GM12873 (cell line): ENCODE data around the gene SPIC.
A peak's percentile ranks its signal among the peaks of the same experiment; 100 is the strongest.

Experiments used
- CTCF ChIP-seq: IDR thresholded peaks from 2 replicates; pipeline ENCODE4 v1.5.1; 2012; ENCODE audit warnings: low read depth, mild to moderate bottlenecking, moderate library complexity, low read length, control low read depth; ENCODE audit not compliant: insufficient read depth; ENCODE audit errors: missing control alignments

Gene SPIC

DNA sequence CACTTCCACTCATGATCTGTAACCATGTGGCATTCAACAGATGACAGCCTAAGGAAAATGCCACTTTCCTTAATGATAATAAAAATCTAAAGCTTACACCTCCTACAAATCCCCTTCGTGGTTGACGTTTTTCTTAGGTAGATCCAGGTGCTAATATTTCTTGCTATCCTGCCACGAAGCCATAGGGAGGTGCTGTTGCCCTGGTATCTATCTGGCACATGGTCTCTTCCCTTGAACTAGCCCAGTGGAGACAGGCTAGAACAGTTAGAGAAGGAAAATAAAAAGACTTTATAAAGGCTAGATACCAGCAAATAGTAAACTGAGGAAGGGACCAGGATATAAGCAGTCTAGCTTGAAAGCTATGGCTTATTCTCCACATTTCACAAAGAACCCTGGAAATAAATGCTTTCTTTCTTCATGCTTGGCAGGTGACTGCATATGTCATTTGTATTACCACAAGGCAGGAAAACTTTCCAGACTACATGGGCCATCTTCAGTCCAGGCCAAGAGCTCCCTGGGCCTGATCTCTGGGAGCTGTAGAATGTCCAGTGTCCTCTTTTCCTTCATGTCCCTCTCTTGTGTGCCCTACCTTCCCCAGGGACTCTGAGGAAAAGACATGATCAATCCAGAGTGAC lies 15.3 kb downstream of the SPIC start:
- peak; percentile 53 for TF ChIP-seq CTCF

DNA sequence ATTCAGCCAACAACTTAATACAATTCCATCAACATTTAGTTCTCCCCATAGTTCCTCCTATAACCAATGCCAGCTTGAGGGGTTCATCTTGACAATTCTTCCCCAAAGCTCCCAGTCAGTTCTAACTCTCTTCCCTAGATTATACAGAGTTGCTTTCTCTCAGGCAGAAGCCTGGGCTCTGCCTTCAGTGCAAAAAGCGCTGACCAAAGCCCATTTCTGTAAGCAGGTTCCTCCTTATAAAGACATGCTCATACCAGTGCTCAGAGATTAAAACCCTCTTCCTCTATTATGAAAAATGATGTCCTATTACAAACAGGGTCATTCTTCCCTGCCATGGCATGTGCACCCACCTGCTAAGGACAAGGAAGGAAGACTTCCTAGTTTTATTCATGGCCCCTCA lies 16.2 kb downstream of the SPIC start:
- no peak for TF ChIP-seq CTCF

DNA sequence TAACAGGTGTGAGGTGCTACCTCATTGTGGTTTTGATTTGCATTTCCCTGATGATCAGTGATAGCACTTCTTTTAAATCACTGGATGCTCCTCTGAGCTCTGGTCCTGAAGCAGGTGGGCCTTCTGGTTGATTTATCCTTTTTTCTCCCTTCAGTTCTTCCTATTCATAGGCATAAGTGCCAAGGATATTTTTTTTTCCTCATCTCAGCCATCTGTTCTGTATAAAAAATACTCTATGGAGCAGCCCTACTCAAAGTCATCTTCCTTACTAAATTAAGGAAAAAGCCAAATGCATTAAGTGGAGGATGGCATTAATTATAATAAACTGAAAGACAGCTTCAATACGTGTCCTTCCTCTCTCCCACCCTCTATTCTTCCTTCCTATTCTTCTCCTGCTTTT lies 18.4 kb downstream of the SPIC start:
- no peak for TF ChIP-seq CTCF

GRCh38 chr12:101498252-101498651 lies 23.1 kb downstream of the SPIC start:
- no peak for TF ChIP-seq CTCF

GRCh38 chr12:101501410-101501995 lies 26.4 kb downstream of the SPIC start:
- no peak for TF ChIP-seq CTCF

DNA sequence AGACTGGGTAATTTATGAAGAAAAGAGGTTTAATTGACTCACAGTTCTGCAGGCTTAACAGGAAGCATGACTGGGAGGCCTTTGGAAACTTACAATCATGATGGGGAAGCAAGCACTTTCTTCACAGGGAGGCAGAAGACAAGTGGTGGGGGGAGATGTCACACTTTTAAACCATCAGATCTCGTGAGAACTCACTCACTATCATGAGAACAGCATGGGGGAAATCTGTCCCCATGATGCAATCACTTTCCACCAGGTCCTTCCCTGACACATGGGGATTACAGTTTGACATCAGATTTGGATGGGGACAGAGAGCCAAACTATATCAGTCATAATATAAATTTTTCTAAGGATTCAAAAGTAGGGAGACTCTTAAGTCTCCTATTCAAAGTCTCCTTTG lies 46.0 kb downstream of the SPIC start:
- no peak for TF ChIP-seq CTCF

- no peak for TF ChIP-seq CTCF
Observed at GRCh38 chr12:101527682-101528081, 52.5 kb downstream of the SPIC start.
